Heart right ventricle (tissue), 16 donors: ENCODE measurements around the gene OTOL1. TPM values are rescaled to one million over a fixed set of nuclear protein-coding genes. Genes with fewer than 3 reads are reported as not detected.
A peak's percentile ranks its signal among the peaks of the same experiment; 100 is the strongest.
"Not testable (repeated sequence)": the region's sequence is repeated elsewhere in the genome, so short reads cannot be mapped to it uniquely, and the experiment has no call there.

Source experiments
- ATAC-seq, 8 donors: fragments of 200-7000 bp; cut with Tn5 transposase; one replicate each; pipeline ENCODE4 v1.9.1; 2020; ENCODE audit warnings: mild to moderate bottlenecking in 8 of 8, moderate library complexity in 8 of 8, moderate number of reproducible peaks in 1 of 8
- DNase-seq, 2 donors: peaks; one replicate each; pipeline ENCODE4 v3.0.0-alpha.2; 2020
- H3K27ac ChIP-seq, 10 donors: fragments of 200-600 bp; sonication (generic) in 2 of 10; one replicate each; pipeline versions ENCODE4 v1.5.0 to v1.8.0; 2020 to 2022; ENCODE audit warnings: mild to moderate bottlenecking in 3 of 10
- H3K27me3 ChIP-seq, 7 donors: fragments of 200-600 bp; one replicate each; pipeline ENCODE4 v1.8.0; 2021 to 2022; ENCODE audit warnings: mild to moderate bottlenecking in 2 of 7
- H3K36me3 ChIP-seq, 9 donors: fragments of 200-600 bp; sonication (generic) in 1 of 9; one replicate each; pipeline versions ENCODE4 v1.5.0 to v1.8.0; 2020 to 2022; ENCODE audit warnings: mild to moderate bottlenecking in 2 of 9
- H3K4me1 ChIP-seq, 9 donors: fragments of 200-600 bp; sonication (generic) in 1 of 9; one replicate each; pipeline versions ENCODE4 v1.5.0 to v1.8.0; 2020 to 2022; ENCODE audit warnings: mild to moderate bottlenecking in 4 of 9
- H3K4me3 ChIP-seq, 10 donors: fragments of 200-600 bp; sonication (generic) in 2 of 10; one replicate each; pipeline versions ENCODE4 v1.5.0 to v1.8.0; 2020 to 2022; ENCODE audit warnings: mild to moderate bottlenecking in 7 of 10, moderate library complexity in 2 of 10
- H3K9me3 ChIP-seq, 11 donors: fragments of 200-600 bp in 10 of 11; sonication (generic) in 2 of 11; one replicate each; pipeline versions ENCODE4 v1.5.0 to v1.8.0; 2013 to 2022; ENCODE audit warnings: mild to moderate bottlenecking in 2 of 11, control low read depth in 1 of 11, moderate library complexity in 1 of 11
- CTCF ChIP-seq, 9 donors: fragments of 200-600 bp; sonication (generic) in 2 of 9; IDR thresholded peaks; one replicate each; pipeline versions ENCODE4 v1.5.0 to v1.8.0; 2021 to 2022; ENCODE audit warnings: antibody characterized with exemption in 9 of 9, mild to moderate bottlenecking in 5 of 9, moderate library complexity in 1 of 9
- WGBS, 2 donors: extraction: QIAGEN DNeasy Blood & Tissue Kit; methylation state at CpG; one replicate each; pipeline ENCODE4 v1.1.7; 2013; ENCODE audit warnings: inconsistent platforms in 1 of 2; 5-methylcytosine and 5-hydroxymethylcytosine counted together
- intact Hi-C, 10 donors: fragments of 100-400 bp; cut with DNase I; formaldehyde crosslinking; loops; one replicate each; pipeline versions ENCODE4 v1.11.1 to v1.14.2; 2022
- polyA plus RNA-seq, 2 donors: library from polyadenylated mRNA; stranded (reverse); fragments of 200-250 nt; gene quantifications; one replicate each; pipeline ENCODE4 v1.2.3, GENCODE V29; 2013
- total RNA-seq, 10 donors: library from RNA; stranded (reverse); fragmentation: NEBNext Ultra II Directional in 3 of 10; extraction: Animal tissue kit (Norgen Biotek cat#: 25700) in 3 of 10; gene quantifications; one replicate each; pipeline versions ENCODE4 v1.2.1 to v1.2.4, GENCODE V29; 2021 to 2023
- donor health status: Arrhythmogenic right ventricular cardiomyopathy.
- donor health status: ischemic (EF 13 %, LVEDD 7.1; RV severe dilation, severe dysfunction).
- donor health status: healthy with polysubstance abuse.
- donor health status: DM: no; HTN: yes; CAD: no.
- donor health status: DM: no; HTN: no; CAD: no.
- donor health status: ischemic (EF 25% LVEDD 6.9; RV normal size, moderate dysfunction).
- donor health status: ischemic (EF 25% LVEDD 5.7; RV mildly dilated, moderate dysfunction).
- donor health status: healthy.
- donor health status: DM: yes; HTN: yes; CAD: no.
- donor health status: Ischemic cardiomyopathy.
- donor health status: ischemic (EF 35%, LVEDD 5.7; RV mildly dilated, moderate dysfunction).
- donor health status: nonischemic (EF 11% LVEDD 7.7; RV severe dilation, severe dysfunction).
- donor health status: DM: yes; HTN: yes; CAD: no.
- donor health status: PGD.
- donor health status: ischemic (EF 29% LVEDD 5.4; RV normal size, mild dysfunction).
- donor health status: nonischemic (EF 23%, LVEDD 6.1; RV moderate dilation, normal function).

Gene OTOL1
- total and polyA plus RNA-seq, 12 donors, result not detected

DNA sequence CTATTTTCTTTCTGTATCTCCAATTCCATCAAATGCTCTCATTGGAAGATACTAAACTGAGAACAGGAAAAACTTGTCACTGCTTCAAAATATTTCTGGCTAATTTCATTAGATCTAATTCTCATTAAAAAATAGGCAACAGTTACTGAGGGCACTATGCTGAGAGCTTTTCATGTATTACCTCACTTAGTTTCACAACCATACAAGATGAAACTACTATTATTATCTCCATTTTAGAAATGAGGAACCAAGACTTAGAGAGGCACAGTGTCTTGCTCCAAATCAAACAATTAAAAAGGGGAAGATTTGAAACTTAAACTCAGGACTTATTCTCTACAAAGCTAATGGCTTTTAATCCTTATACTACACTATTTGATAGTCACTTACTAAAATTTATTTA lies 7.2 kb upstream of the OTOL1 start:
- no peak for TF ChIP-seq CTCF (IDR thresholded peaks at IDR 0.05)
- no peak for DNase-seq
- intact Hi-C loops, result no loop called here
- H3K36me3 ChIP-seq, result no peaks in the 10 kb centered on the region
- no peak overlapping the region for H3K27ac ChIP-seq
- no peak overlapping the region for H3K4me3 ChIP-seq
- H3K4me1 ChIP-seq, result peaks cover 0 to 6% (median 0%) of the 10 kb centered on the region in 9 donors
- ATAC-seq, result no peak
- peaks cover 0 to 9% (median 0%) of the 10 kb centered on the region in 11 donors for H3K9me3 ChIP-seq
- H3K27me3 ChIP-seq, result no peaks in the 10 kb centered on the region

DNA sequence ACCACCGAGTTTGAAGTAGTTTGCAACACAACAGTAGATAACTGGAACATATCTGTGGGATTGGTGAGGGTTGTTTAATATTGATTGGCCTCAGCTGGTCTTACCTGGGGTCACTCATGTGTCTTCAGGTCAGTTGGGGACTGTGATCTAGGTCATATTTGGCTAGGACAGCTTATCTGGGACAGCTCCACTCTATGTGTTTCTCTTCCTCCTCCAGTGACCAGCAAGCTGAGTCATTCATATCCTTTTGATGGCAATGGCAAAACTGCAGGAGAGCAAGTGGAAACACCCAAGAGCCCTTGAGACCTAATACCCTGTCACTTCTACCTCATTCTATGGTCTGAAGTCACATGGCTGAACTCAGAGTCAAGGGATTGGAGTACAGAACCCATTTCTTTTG lies 5.8 kb upstream of the OTOL1 start:
- H3K4me3 ChIP-seq, H3K27me3 ChIP-seq, DNase-seq, intact Hi-C loops, H3K27ac ChIP-seq, H3K4me1 ChIP-seq, H3K36me3 ChIP-seq: not testable (repeated sequence)
- peaks cover 0 to 21% (median 3%) of the 10 kb centered on the region in 11 donors for H3K9me3 ChIP-seq
- ATAC-seq, result peak in 1 of 8 donors; percentile 55
- WGBS, 2 donors, result 64 to 84% methylated on average over 1 of the region's 1 CpG

DNA sequence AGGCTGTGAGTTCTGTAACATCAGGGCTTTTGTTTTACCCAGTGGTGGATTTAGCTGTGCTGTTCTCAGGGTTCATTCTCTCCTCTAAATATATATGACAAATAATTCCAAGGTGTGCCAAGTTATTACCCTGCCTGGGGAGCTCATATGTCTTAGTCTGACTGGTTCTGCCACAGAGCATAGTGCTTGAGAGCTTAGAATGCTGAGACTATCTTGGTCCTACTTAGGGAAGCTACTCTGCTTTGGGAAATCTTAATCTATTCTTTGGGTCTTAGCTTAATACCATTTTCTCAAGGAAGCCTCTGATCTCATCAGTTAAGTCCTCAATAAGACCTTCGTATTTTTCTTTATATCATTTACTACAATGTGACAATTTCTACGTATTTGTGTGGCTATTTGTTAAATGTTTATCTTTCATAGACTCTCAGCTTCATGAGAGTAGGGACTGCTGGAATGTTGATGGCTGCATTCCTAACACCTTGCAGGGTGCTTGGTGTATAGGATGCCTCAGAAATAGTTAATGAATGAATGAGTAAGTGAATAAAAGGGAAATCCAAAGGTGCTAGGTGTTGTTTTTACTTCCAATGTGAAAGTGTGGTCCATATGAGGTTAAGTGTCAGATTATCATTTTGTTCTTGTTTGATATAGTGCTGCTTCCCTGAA lies 1.8 kb downstream of the OTOL1 start:
- WGBS, 2 donors, result 62 to 65% methylated on average over 2 of the region's 2 CpGs
- no peak for ATAC-seq

DNA sequence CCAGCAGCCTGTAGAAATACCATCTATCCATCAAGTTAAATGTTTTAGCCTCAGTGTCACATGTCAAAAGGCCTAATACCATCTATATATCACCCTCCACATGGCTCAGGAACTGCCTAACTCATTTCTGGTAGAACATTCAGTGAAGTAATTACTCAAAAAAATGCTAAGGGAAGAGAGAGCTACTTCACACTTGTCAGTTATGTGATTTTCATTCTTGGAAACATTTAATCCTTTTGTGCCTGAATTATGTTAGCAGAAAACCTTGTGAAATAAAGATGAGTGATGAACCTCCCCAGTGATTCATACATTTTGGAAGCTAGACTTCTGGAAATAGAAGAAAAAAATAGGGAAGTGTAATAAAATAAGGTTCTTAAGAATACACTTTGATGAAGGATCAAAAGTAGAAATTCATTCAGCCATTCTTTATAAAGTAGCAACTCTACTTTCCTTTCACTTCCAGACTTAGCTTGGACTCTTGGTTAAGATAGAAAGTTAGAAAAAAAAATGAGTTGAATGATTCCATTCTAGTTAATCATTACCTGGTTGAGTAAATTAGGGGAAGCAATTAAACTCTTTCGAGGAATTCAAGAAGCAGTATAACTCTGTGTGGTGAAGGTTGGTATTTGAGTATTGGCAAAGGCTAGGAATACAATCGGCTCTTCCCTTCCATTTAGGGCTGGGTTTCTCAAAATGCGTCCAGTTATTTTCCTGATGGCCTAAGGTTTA lies 3.6 kb downstream of the OTOL1 start:
- intact Hi-C loops, result no loop called here
- Histone ChIP-seq H3K36me3 (no peaks in the 10 kb centered on the region), H3K4me3 (no peak overlapping the region), H3K9me3 (peaks cover 0 to 7% (median 0%) of the 10 kb centered on the region in 11 donors), H3K27me3 (no peaks in the 10 kb centered on the region), H3K4me1 (no peaks in the 10 kb centered on the region), H3K27ac (no peak overlapping the region)
- ATAC-seq (no peak), DNase-seq (no peak)
- 86 to 95% methylated on average over 3 of the region's 3 CpGs for WGBS, 2 donors
- TF ChIP-seq CTCF (IDR thresholded peaks at IDR 0.05), result no peak

More for the DNA sequence above, 1.8 kb downstream of the OTOL1 start:
- no peak for DNase-seq
- Histone ChIP-seq H3K27ac (no peak overlapping the region), H3K36me3 (no peaks in the 10 kb centered on the region), H3K27me3 (no peaks in the 10 kb centered on the region), H3K4me3 (no peak overlapping the region), H3K9me3 (peaks cover 0 to 21% (median 3%) of the 10 kb centered on the region in 11 donors), H3K4me1 (no peaks in the 10 kb centered on the region)
- intact Hi-C loops, result no loop called here
- TF ChIP-seq CTCF (IDR thresholded peaks at IDR 0.05), result no peak

- Histone ChIP-seq H3K27me3 (no peaks in the 10 kb centered on the region), H3K36me3 (no peaks in the 10 kb centered on the region), H3K27ac (no peak overlapping the region), H3K4me1 (no peaks in the 10 kb centered on the region), H3K9me3 (no peaks in the 10 kb centered on the region), H3K4me3 (no peak overlapping the region)
- no peak for TF ChIP-seq CTCF (IDR thresholded peaks at IDR 0.05)
- DNase-seq, result no peak
- intact Hi-C loops, result no loop called here
- WGBS, 2 donors, result 85 to 90% methylated on average over 8 of the region's 8 CpGs
- no peak for ATAC-seq
Observed at GRCh38 chr3:161503271-161503670, 6.7 kb downstream of the OTOL1 start.
